ENCODE data around the gene ELOVL6. TPM values are rescaled to one million over a fixed set of nuclear protein-coding genes. Genes with fewer than 3 reads are reported as not detected.

ELOVL6 gene
- total RNA-seq, 1 donor from 2014 or later, result 3.1 TPM

- H3K27me3 ChIP-seq (ENCODE audit: control insufficient read depth in 3 of 3, insufficient read depth in 3 of 3, low read length in 3 of 3), result no peaks in the 10 kb centered on the region
- H3K27ac ChIP-seq (ENCODE audit: low read depth, low read length), result no peak overlapping the region
- H3K9me3 ChIP-seq (ENCODE audit: control insufficient read depth in 3 of 3, low read length in 3 of 3), result no peaks in the 10 kb centered on the region
- H3K4me1 ChIP-seq (ENCODE audit: control insufficient read depth in 3 of 3, insufficient read depth in 3 of 3, low read length in 3 of 3), result no peaks in the 10 kb centered on the region
- H3K4me3 ChIP-seq (ENCODE audit: low read length in 3 of 3), result no peak overlapping the region
- no peak overlapping the region for H3K9ac ChIP-seq (ENCODE audit: low read depth in 1 of 3, low read length in 3 of 3)
- H3K36me3 ChIP-seq (ENCODE audit: control insufficient read depth in 3 of 3, insufficient read depth in 3 of 3, low read length in 3 of 3), result no peaks in the 10 kb centered on the region
These were observed 79.1 kb downstream of the ELOVL6 start for GRCh38 chr4:110119337-110119736.

DNA sequence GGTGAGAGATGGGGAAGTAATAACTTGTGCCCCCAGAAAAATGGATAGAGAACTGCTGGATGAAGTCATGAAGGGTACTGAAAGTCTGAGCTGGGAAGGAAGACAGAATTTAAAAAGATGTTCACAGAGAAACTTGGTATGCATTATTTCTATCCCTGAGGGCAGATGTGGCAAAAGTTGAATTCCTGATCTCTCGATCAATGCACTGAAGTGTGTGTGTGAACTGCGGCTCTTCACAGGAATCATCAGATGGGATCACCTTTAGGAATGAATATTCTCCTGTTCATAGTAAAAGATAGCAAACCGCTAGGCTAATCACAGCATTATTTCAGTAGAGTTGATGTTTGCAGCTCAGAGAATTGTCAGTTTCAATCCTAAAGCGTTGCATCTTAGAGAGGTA, 86.4 kb downstream of the ELOVL6 start:
- Histone ChIP-seq H3K27ac (ENCODE audit: low read depth, low read length) (no peak overlapping the region), H3K9me3 (ENCODE audit: control insufficient read depth in 3 of 3, low read length in 3 of 3) (no peaks in the 10 kb centered on the region), H3K4me1 (ENCODE audit: control insufficient read depth in 3 of 3, insufficient read depth in 3 of 3, low read length in 3 of 3) (no peaks in the 10 kb centered on the region), H3K36me3 (ENCODE audit: control insufficient read depth in 3 of 3, insufficient read depth in 3 of 3, low read length in 3 of 3) (no peaks in the 10 kb centered on the region), H3K9ac (ENCODE audit: low read depth in 1 of 3, low read length in 3 of 3) (no peak overlapping the region), H3K27me3 (ENCODE audit: control insufficient read depth in 3 of 3, insufficient read depth in 3 of 3, low read length in 3 of 3) (no peaks in the 10 kb centered on the region), H3K4me3 (ENCODE audit: low read length in 3 of 3) (no peak overlapping the region)

DNA sequence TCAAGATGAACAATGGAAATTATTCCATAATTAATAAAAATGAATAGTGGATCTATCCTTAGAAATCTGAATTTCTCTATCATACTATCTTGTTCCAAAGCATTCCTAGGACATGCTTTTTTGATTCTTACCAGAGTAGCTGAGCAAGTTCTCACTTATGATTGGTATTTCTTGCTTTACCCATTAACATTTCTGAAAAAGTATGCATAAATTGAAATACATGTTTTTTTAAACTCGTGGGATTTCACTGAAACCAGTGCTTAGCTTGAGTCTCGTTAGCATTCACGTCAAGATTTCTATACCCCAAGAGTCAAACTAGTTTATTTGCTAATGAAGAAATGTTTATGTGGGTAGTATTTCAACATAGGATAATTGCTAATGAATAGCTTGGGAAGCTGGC, 89.0 kb downstream of the ELOVL6 start:
- H3K4me1 ChIP-seq (ENCODE audit: control insufficient read depth in 3 of 3, insufficient read depth in 3 of 3, low read length in 3 of 3), result no peaks in the 10 kb centered on the region
- H3K4me3 ChIP-seq (ENCODE audit: low read length in 3 of 3), result no peak overlapping the region
- no peak overlapping the region for H3K27ac ChIP-seq (ENCODE audit: low read depth, low read length)
- no peaks in the 10 kb centered on the region for H3K9me3 ChIP-seq (ENCODE audit: control insufficient read depth in 3 of 3, low read length in 3 of 3)
- no peaks in the 10 kb centered on the region for H3K27me3 ChIP-seq (ENCODE audit: control insufficient read depth in 3 of 3, insufficient read depth in 3 of 3, low read length in 3 of 3)
- no peak overlapping the region for H3K9ac ChIP-seq (ENCODE audit: low read depth in 1 of 3, low read length in 3 of 3)
- H3K36me3 ChIP-seq (ENCODE audit: control insufficient read depth in 3 of 3, insufficient read depth in 3 of 3, low read length in 3 of 3), result no peaks in the 10 kb centered on the region

GRCh38 chr4:110108960-110109359, 89.5 kb downstream of the ELOVL6 start:
- H3K9me3 ChIP-seq (ENCODE audit: control insufficient read depth in 3 of 3, low read length in 3 of 3), result no peaks in the 10 kb centered on the region
- no peaks in the 10 kb centered on the region for H3K36me3 ChIP-seq (ENCODE audit: control insufficient read depth in 3 of 3, insufficient read depth in 3 of 3, low read length in 3 of 3)
- no peak overlapping the region for H3K4me3 ChIP-seq (ENCODE audit: low read length in 3 of 3)
- H3K9ac ChIP-seq (ENCODE audit: low read depth in 1 of 3, low read length in 3 of 3), result no peak overlapping the region
- H3K27ac ChIP-seq (ENCODE audit: low read depth, low read length), result no peak overlapping the region
- H3K27me3 ChIP-seq (ENCODE audit: control insufficient read depth in 3 of 3, insufficient read depth in 3 of 3, low read length in 3 of 3), result no peaks in the 10 kb centered on the region
- H3K4me1 ChIP-seq (ENCODE audit: control insufficient read depth in 3 of 3, insufficient read depth in 3 of 3, low read length in 3 of 3), result no peaks in the 10 kb centered on the region

DNA sequence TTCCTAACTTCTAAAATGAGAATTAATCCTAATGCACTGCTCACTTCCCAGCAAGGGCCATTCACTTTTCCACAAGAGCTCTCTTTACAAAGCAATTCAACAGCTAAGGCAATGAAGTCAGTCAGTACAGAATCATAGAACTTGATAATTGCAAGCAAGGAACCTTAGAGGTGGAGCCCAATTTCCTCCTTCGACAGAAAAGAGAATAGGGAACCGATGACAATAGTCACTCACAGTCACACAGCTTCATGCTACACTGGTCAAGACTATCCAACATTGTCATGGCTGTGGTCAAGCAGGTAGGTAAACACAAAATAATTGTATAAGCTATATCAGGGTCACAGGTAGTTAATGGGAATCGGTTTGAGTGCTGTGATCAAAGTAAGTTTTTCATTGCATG, 90.0 kb downstream of the ELOVL6 start:
- Histone ChIP-seq H3K27me3 (ENCODE audit: control insufficient read depth in 3 of 3, insufficient read depth in 3 of 3, low read length in 3 of 3) (no peaks in the 10 kb centered on the region), H3K4me3 (ENCODE audit: low read length in 3 of 3) (no peak overlapping the region), H3K27ac (ENCODE audit: low read depth, low read length) (no peak overlapping the region)

GRCh38 chr4:110107866-110108265, 90.5 kb downstream of the ELOVL6 start:
- Histone ChIP-seq H3K9me3 (ENCODE audit: control insufficient read depth in 3 of 3, low read length in 3 of 3) (no peaks in the 10 kb centered on the region), H3K27ac (ENCODE audit: low read depth, low read length) (no peak overlapping the region), H3K36me3 (ENCODE audit: control insufficient read depth in 3 of 3, insufficient read depth in 3 of 3, low read length in 3 of 3) (no peaks in the 10 kb centered on the region), H3K27me3 (ENCODE audit: control insufficient read depth in 3 of 3, insufficient read depth in 3 of 3, low read length in 3 of 3) (no peaks in the 10 kb centered on the region), H3K9ac (ENCODE audit: low read depth in 1 of 3, low read length in 3 of 3) (no peak overlapping the region), H3K4me3 (ENCODE audit: low read length in 3 of 3) (no peak overlapping the region), H3K4me1 (ENCODE audit: control insufficient read depth in 3 of 3, insufficient read depth in 3 of 3, low read length in 3 of 3) (no peaks in the 10 kb centered on the region)

More for the DNA sequence above, 90.0 kb downstream of the ELOVL6 start:
- no peaks in the 10 kb centered on the region for H3K9me3 ChIP-seq (ENCODE audit: control insufficient read depth in 3 of 3, low read length in 3 of 3)
- H3K36me3 ChIP-seq (ENCODE audit: control insufficient read depth in 3 of 3, insufficient read depth in 3 of 3, low read length in 3 of 3), result no peaks in the 10 kb centered on the region
- H3K9ac ChIP-seq (ENCODE audit: low read depth in 1 of 3, low read length in 3 of 3), result no peak overlapping the region
- H3K4me1 ChIP-seq (ENCODE audit: control insufficient read depth in 3 of 3, insufficient read depth in 3 of 3, low read length in 3 of 3), result no peaks in the 10 kb centered on the region

GRCh38 chr4:110106931-110107296, 91.5 kb downstream of the ELOVL6 start:
- H3K4me3 ChIP-seq (ENCODE audit: low read length in 3 of 3), result no peak overlapping the region
- no peak overlapping the region for H3K27ac ChIP-seq (ENCODE audit: low read depth, low read length)
- no peak overlapping the region for H3K9ac ChIP-seq (ENCODE audit: low read depth in 1 of 3, low read length in 3 of 3)
- no peaks in the 10 kb centered on the region for H3K36me3 ChIP-seq (ENCODE audit: control insufficient read depth in 3 of 3, insufficient read depth in 3 of 3, low read length in 3 of 3)
- H3K9me3 ChIP-seq (ENCODE audit: control insufficient read depth in 3 of 3, low read length in 3 of 3), result no peaks in the 10 kb centered on the region
- no peaks in the 10 kb centered on the region for H3K27me3 ChIP-seq (ENCODE audit: control insufficient read depth in 3 of 3, insufficient read depth in 3 of 3, low read length in 3 of 3)
- H3K4me1 ChIP-seq (ENCODE audit: control insufficient read depth in 3 of 3, insufficient read depth in 3 of 3, low read length in 3 of 3), result no peaks in the 10 kb centered on the region

GRCh38 chr4:110104661-110105060, 93.8 kb downstream of the ELOVL6 start:
- Histone ChIP-seq H3K36me3 (ENCODE audit: control insufficient read depth in 3 of 3, insufficient read depth in 3 of 3, low read length in 3 of 3) (no peaks in the 10 kb centered on the region), H3K27me3 (ENCODE audit: control insufficient read depth in 3 of 3, insufficient read depth in 3 of 3, low read length in 3 of 3) (no peaks in the 10 kb centered on the region), H3K9ac (ENCODE audit: low read depth in 1 of 3, low read length in 3 of 3) (no peak overlapping the region), H3K9me3 (ENCODE audit: control insufficient read depth in 3 of 3, low read length in 3 of 3) (no peaks in the 10 kb centered on the region), H3K27ac (ENCODE audit: low read depth, low read length) (no peak overlapping the region), H3K4me1 (ENCODE audit: control insufficient read depth in 3 of 3, insufficient read depth in 3 of 3, low read length in 3 of 3) (no peaks in the 10 kb centered on the region), H3K4me3 (ENCODE audit: low read length in 3 of 3) (no peak overlapping the region)

DNA sequence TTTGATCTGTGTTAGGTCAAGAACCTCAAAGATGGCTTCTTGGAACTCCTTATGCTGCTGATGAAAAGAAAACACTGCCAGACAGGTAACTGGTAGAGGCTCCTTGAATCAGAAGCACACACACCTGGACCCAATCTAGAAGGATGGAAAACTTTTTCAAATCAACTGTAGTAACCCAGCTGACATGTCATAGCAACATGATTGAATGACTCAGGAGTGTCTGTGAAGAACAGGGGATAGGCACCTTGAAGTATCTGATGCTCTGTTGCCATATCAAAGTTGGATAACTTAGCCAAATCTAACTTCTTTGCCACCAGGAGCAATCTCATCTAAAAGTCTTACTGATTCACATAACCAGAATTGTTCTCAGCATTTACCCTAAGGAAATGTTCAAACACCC, 98.8 kb downstream of the ELOVL6 start:
- H3K27ac ChIP-seq (ENCODE audit: low read depth, low read length), result no peak overlapping the region
- H3K4me3 ChIP-seq (ENCODE audit: low read length in 3 of 3), result no peak overlapping the region
- no peaks in the 10 kb centered on the region for H3K9me3 ChIP-seq (ENCODE audit: control insufficient read depth in 3 of 3, low read length in 3 of 3)
- H3K9ac ChIP-seq (ENCODE audit: low read depth in 1 of 3, low read length in 3 of 3), result no peak overlapping the region
- no peaks in the 10 kb centered on the region for H3K27me3 ChIP-seq (ENCODE audit: control insufficient read depth in 3 of 3, insufficient read depth in 3 of 3, low read length in 3 of 3)
- no peaks in the 10 kb centered on the region for H3K4me1 ChIP-seq (ENCODE audit: control insufficient read depth in 3 of 3, insufficient read depth in 3 of 3, low read length in 3 of 3)
- H3K36me3 ChIP-seq (ENCODE audit: control insufficient read depth in 3 of 3, insufficient read depth in 3 of 3, low read length in 3 of 3), result no peaks in the 10 kb centered on the region

GRCh38 chr4:110096405-110096804, 102.0 kb downstream of the ELOVL6 start:
- H3K27me3 ChIP-seq (ENCODE audit: control insufficient read depth in 3 of 3, insufficient read depth in 3 of 3, low read length in 3 of 3), result no peaks in the 10 kb centered on the region
- H3K9me3 ChIP-seq (ENCODE audit: control insufficient read depth in 3 of 3, low read length in 3 of 3), result no peaks in the 10 kb centered on the region
- H3K36me3 ChIP-seq (ENCODE audit: control insufficient read depth in 3 of 3, insufficient read depth in 3 of 3, low read length in 3 of 3), result no peaks in the 10 kb centered on the region
- H3K9ac ChIP-seq (ENCODE audit: low read depth in 1 of 3, low read length in 3 of 3), result no peak overlapping the region
- H3K4me3 ChIP-seq (ENCODE audit: low read length in 3 of 3), result no peak overlapping the region
- H3K27ac ChIP-seq (ENCODE audit: low read depth, low read length), result no peak overlapping the region
- H3K4me1 ChIP-seq (ENCODE audit: control insufficient read depth in 3 of 3, insufficient read depth in 3 of 3, low read length in 3 of 3), result no peaks in the 10 kb centered on the region

- no peaks in the 10 kb centered on the region for H3K9me3 ChIP-seq (ENCODE audit: control insufficient read depth in 3 of 3, low read length in 3 of 3)
These were observed 105.8 kb downstream of the ELOVL6 start for GRCh38 chr4:110092646-110093045.

More at GRCh38 chr4:110092646-110093045, 105.8 kb downstream of the ELOVL6 start:
- Histone ChIP-seq H3K36me3 (ENCODE audit: control insufficient read depth in 3 of 3, insufficient read depth in 3 of 3, low read length in 3 of 3) (no peaks in the 10 kb centered on the region), H3K27ac (ENCODE audit: low read depth, low read length) (no peak overlapping the region), H3K27me3 (ENCODE audit: control insufficient read depth in 3 of 3, insufficient read depth in 3 of 3, low read length in 3 of 3) (no peaks in the 10 kb centered on the region), H3K9ac (ENCODE audit: low read depth in 1 of 3, low read length in 3 of 3) (no peak overlapping the region), H3K4me3 (ENCODE audit: low read length in 3 of 3) (no peak overlapping the region), H3K4me1 (ENCODE audit: control insufficient read depth in 3 of 3, insufficient read depth in 3 of 3, low read length in 3 of 3) (no peaks in the 10 kb centered on the region)
